HAP-1 (cell line): ENCODE measurements around the gene NHS.

ENCODE experiments used
- DNase-seq, 2 experiments: peaks; one replicate each; pipeline ENCODE4 v3.0.0-alpha.2; 2016 to 2020; ENCODE audit warnings: low spot score in 2 of 2
- H3K27me3 ChIP-seq: fragments of 250-450 bp; sonication (Bioruptor Pico); 2 replicates; pipeline ENCODE4 v1.5.1; 2020; ENCODE audit warnings: low read depth, mild to moderate bottlenecking, moderate library complexity
- H3K36me3 ChIP-seq: fragments of 250-450 bp; sonication (Bioruptor Pico); replicated peaks from 2 replicates; pipeline ENCODE4 v1.5.1; 2020; ENCODE audit warnings: mild to moderate bottlenecking
- H3K4me1 ChIP-seq: fragments of 250-450 bp; sonication (Bioruptor Pico); 2 replicates; pipeline ENCODE4 v1.5.1; 2020; ENCODE audit warnings: mild to moderate bottlenecking
- H3K4me3 ChIP-seq: fragments of 250-450 bp; sonication (Bioruptor Pico); 2 replicates; pipeline ENCODE4 v1.5.1; 2020; ENCODE audit warnings: mild to moderate bottlenecking, moderate library complexity
- H3K9me3 ChIP-seq: fragments of 250-450 bp; sonication (Bioruptor Pico); 2 replicates; pipeline ENCODE4 v1.5.1; 2020; ENCODE audit warnings: mild to moderate bottlenecking, moderate library complexity
- in situ Hi-C: fragments of 300-500 bp; cut with MboI; formaldehyde crosslinking; loops from 3 replicates; pipeline ENCODE4 v1.14.3; 2020; ENCODE audit warnings: low sequenced_read_pairs, inconsistent platforms, mixed read lengths

The NHS gene

GRCh38 chrX:17662391-17662790 is 287.4 kb downstream of the NHS start:
- no peaks in the 10 kb centered on the region for H3K36me3 ChIP-seq
- H3K4me3 ChIP-seq = no peak overlapping the region
- in situ Hi-C loops = no loop called here
- H3K9me3 ChIP-seq = no peaks in the 10 kb centered on the region
- DNase-seq = no peak
- no peaks in the 10 kb centered on the region for H3K27me3 ChIP-seq
- H3K4me1 ChIP-seq = no peaks in the 10 kb centered on the region

- Histone ChIP-seq H3K36me3 (no peaks in the 10 kb centered on the region), H3K4me3 (no peak overlapping the region), H3K27me3 (no peaks in the 10 kb centered on the region), H3K4me1 (no peaks in the 10 kb centered on the region), H3K9me3 (no peaks in the 10 kb centered on the region)
- in situ Hi-C loops = no loop called here
- DNase-seq = no peak
These were observed 293.9 kb downstream of the NHS start for GRCh38 chrX:17668929-17669328.

- H3K4me3 ChIP-seq = no peak overlapping the region
- no peaks in the 10 kb centered on the region for H3K4me1 ChIP-seq
- DNase-seq = no peak
- no peaks in the 10 kb centered on the region for H3K27me3 ChIP-seq
- in situ Hi-C loops = no loop called here
- no peaks in the 10 kb centered on the region for H3K9me3 ChIP-seq
- no peaks in the 10 kb centered on the region for H3K36me3 ChIP-seq
These were observed 294.5 kb downstream of the NHS start for GRCh38 chrX:17669458-17669857.

- in situ Hi-C loops = no loop called here
- DNase-seq = no peak
- H3K27me3 ChIP-seq = no peaks in the 10 kb centered on the region
- no peaks in the 10 kb centered on the region for H3K36me3 ChIP-seq
- H3K9me3 ChIP-seq = no peaks in the 10 kb centered on the region
- no peaks in the 10 kb centered on the region for H3K4me1 ChIP-seq
- no peak overlapping the region for H3K4me3 ChIP-seq
These were observed 294.9 kb downstream of the NHS start for GRCh38 chrX:17669891-17670290.

- in situ Hi-C loops = no loop called here
- no peaks in the 10 kb centered on the region for H3K36me3 ChIP-seq
- DNase-seq = no peak
- no peaks in the 10 kb centered on the region for H3K27me3 ChIP-seq
- H3K9me3 ChIP-seq = no peaks in the 10 kb centered on the region
- no peaks in the 10 kb centered on the region for H3K4me1 ChIP-seq
- H3K4me3 ChIP-seq = no peak overlapping the region
These were observed 295.9 kb downstream of the NHS start for GRCh38 chrX:17670874-17671273.

- in situ Hi-C loops = no loop called here
- DNase-seq = no peak
- peaks cover 3% of the 10 kb centered on the region for H3K4me1 ChIP-seq
- H3K4me3 ChIP-seq = no peak overlapping the region
- H3K9me3 ChIP-seq = no peaks in the 10 kb centered on the region
- no peaks in the 10 kb centered on the region for H3K27me3 ChIP-seq
- H3K36me3 ChIP-seq = no peaks in the 10 kb centered on the region
These were observed 299.6 kb downstream of the NHS start for GRCh38 chrX:17674601-17675000.

GRCh38 chrX:17679261-17679660 is 304.3 kb downstream of the NHS start:
- no peak overlapping the region for H3K4me3 ChIP-seq
- H3K9me3 ChIP-seq = no peaks in the 10 kb centered on the region
- no peak for DNase-seq
- H3K36me3 ChIP-seq = no peaks in the 10 kb centered on the region
- in situ Hi-C loops = loop anchor here (25.0 kb wide), 3 partner anchors 317 to 567 kb away; no protein-coding TSS in a partner anchor
- H3K4me1 ChIP-seq = peaks cover 16% of the 10 kb centered on the region
- no peaks in the 10 kb centered on the region for H3K27me3 ChIP-seq

GRCh38 chrX:17679820-17680219 is 304.8 kb downstream of the NHS start:
- in situ Hi-C loops = loop anchor here (10.0 to 25.0 kb wide), 4 partner anchors 85 to 568 kb away; no protein-coding TSS in a partner anchor

GRCh38 chrX:17680732-17681413 is 305.9 kb downstream of the NHS start:
- no peak for DNase-seq
- no peaks in the 10 kb centered on the region for H3K36me3 ChIP-seq
- no peaks in the 10 kb centered on the region for H3K27me3 ChIP-seq
- H3K4me3 ChIP-seq = no peak overlapping the region
- peaks cover 16% of the 10 kb centered on the region for H3K4me1 ChIP-seq
- no peaks in the 10 kb centered on the region for H3K9me3 ChIP-seq
- in situ Hi-C loops = loop anchor here (10.0 to 25.0 kb wide), 4 partner anchors 86 to 569 kb away; no protein-coding TSS in a partner anchor

More at GRCh38 chrX:17679820-17680219, 304.8 kb downstream of the NHS start:
- Histone ChIP-seq H3K4me1 (peaks cover 16% of the 10 kb centered on the region), H3K27me3 (no peaks in the 10 kb centered on the region), H3K36me3 (no peaks in the 10 kb centered on the region), H3K4me3 (no peak overlapping the region), H3K9me3 (no peaks in the 10 kb centered on the region)
- DNase-seq = no peak

GRCh38 chrX:17682259-17682658 is 307.3 kb downstream of the NHS start:
- Histone ChIP-seq H3K36me3 (no peaks in the 10 kb centered on the region), H3K27me3 (no peaks in the 10 kb centered on the region), H3K9me3 (no peaks in the 10 kb centered on the region), H3K4me1 (peaks cover 16% of the 10 kb centered on the region), H3K4me3 (no peak overlapping the region)
- DNase-seq = no peak
- in situ Hi-C loops = loop anchor here (10.0 to 25.0 kb wide), 4 partner anchors 87 to 570 kb away; no protein-coding TSS in a partner anchor

- no peak for DNase-seq
- Histone ChIP-seq H3K27me3 (no peaks in the 10 kb centered on the region), H3K4me3 (no peak overlapping the region), H3K36me3 (no peaks in the 10 kb centered on the region), H3K9me3 (no peaks in the 10 kb centered on the region), H3K4me1 (peaks cover 9% of the 10 kb centered on the region)
- in situ Hi-C loops = loop anchor here (5.0 to 25.0 kb wide), 5 partner anchors 90 to 573 kb away; no protein-coding TSS in a partner anchor
These were observed 310.0 kb downstream of the NHS start for GRCh38 chrX:17685026-17685425.

GRCh38 chrX:17687648-17688047 is 312.6 kb downstream of the NHS start:
- H3K4me3 ChIP-seq = no peak overlapping the region
- in situ Hi-C loops = loop anchor here (5.0 to 25.0 kb wide), 5 partner anchors 93 to 575 kb away; no protein-coding TSS in a partner anchor

GRCh38 chrX:17689971-17690409 is 315.0 kb downstream of the NHS start:
- in situ Hi-C loops = loop anchor here (5.0 to 25.0 kb wide), 5 partner anchors 95 to 578 kb away; no protein-coding TSS in a partner anchor
- Histone ChIP-seq H3K9me3 (no peaks in the 10 kb centered on the region), H3K4me3 (no peak overlapping the region), H3K4me1 (peaks cover 19% of the 10 kb centered on the region), H3K27me3 (no peaks in the 10 kb centered on the region), H3K36me3 (no peaks in the 10 kb centered on the region)
- DNase-seq = peak; percentile 70 to 79

More at GRCh38 chrX:17687648-17688047, 312.6 kb downstream of the NHS start:
- DNase-seq = no peak
- no peaks in the 10 kb centered on the region for H3K9me3 ChIP-seq
- no peaks in the 10 kb centered on the region for H3K36me3 ChIP-seq
- no peaks in the 10 kb centered on the region for H3K27me3 ChIP-seq
- H3K4me1 ChIP-seq = peaks cover 3% of the 10 kb centered on the region

GRCh38 chrX:17692709-17693346 is 317.8 kb downstream of the NHS start:
- H3K9me3 ChIP-seq = no peaks in the 10 kb centered on the region
- H3K36me3 ChIP-seq = no peaks in the 10 kb centered on the region
- DNase-seq = peak; percentile 43 to 72
- peaks cover 19% of the 10 kb centered on the region for H3K4me1 ChIP-seq
- no peak overlapping the region for H3K4me3 ChIP-seq
- no peaks in the 10 kb centered on the region for H3K27me3 ChIP-seq
- in situ Hi-C loops = loop anchor here (25.0 kb wide), 3 partner anchors 331 to 581 kb away; no protein-coding TSS in a partner anchor
